ENCODE results near the gene ZNF195. TPM values are rescaled to one million over a fixed set of nuclear protein-coding genes. Genes with fewer than 3 reads are reported as not detected.

Gene ZNF195
- total RNA-seq, 3 donors from 2014 or later, result 24.8 to 48.0 (median 36.2) TPM

DNA sequence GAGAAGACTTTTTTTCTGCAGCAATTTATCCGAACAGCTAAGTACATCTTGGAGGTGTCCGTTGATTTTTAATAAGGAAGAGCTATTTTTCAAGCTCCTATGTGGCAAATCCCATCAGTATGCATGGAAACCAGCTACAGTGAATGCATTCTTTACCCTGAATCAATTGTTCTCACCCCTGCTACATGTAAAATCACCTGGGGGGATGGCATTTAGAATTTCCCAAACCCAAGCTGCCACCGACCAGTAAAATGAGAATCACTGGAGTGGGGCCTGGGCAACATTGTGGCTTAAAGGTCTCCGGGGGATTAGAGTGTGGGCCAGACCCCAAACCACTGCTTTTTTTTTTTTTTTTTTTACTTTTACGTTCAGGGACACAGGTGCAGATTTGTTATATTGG lies 2.8 kb upstream of the ZNF195 start:
- H3K36me3 ChIP-seq (ENCODE audit: low read depth), result no peaks in the 10 kb centered on the region
- TF ChIP-seq, protein P1, sequence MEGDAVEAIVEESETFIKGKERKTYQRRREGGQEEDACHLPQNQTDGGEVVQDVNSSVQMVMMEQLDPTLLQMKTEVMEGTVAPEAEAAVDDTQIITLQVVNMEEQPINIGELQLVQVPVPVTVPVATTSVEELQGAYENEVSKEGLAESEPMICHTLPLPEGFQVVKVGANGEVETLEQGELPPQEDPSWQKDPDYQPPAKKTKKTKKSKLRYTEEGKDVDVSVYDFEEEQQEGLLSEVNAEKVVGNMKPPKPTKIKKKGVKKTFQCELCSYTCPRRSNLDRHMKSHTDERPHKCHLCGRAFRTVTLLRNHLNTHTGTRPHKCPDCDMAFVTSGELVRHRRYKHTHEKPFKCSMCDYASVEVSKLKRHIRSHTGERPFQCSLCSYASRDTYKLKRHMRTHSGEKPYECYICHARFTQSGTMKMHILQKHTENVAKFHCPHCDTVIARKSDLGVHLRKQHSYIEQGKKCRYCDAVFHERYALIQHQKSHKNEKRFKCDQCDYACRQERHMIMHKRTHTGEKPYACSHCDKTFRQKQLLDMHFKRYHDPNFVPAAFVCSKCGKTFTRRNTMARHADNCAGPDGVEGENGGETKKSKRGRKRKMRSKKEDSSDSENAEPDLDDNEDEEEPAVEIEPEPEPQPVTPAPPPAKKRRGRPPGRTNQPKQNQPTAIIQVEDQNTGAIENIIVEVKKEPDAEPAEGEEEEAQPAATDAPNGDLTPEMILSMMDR (IDR thresholded peaks at IDR 0.05), result no peak
- ATAC-seq (no peak), DNase-seq (no peak)
- H3K4me1 ChIP-seq (ENCODE audit: low read depth), result peaks cover 8% of the 10 kb centered on the region
- H3K4me3 ChIP-seq, result no peak overlapping the region
- intact Hi-C loops (cut with DNase I, micrococcal nuclease), result no loop called here
- H3K9me3 ChIP-seq, result no peaks in the 10 kb centered on the region

- H3K4me3 ChIP-seq, result no peak overlapping the region
- ATAC-seq, result no peak
- peak in 1 of 3 donors; percentile 18 for DNase-seq
- intact Hi-C loops (cut with DNase I, micrococcal nuclease), result no loop called here
- H3K4me1 ChIP-seq (ENCODE audit: low read depth), result peaks cover 8% of the 10 kb centered on the region
- no peaks in the 10 kb centered on the region for H3K36me3 ChIP-seq (ENCODE audit: low read depth)
- TF ChIP-seq, protein P1 (IDR thresholded peaks at IDR 0.05), result no peak
- H3K9me3 ChIP-seq, result no peaks in the 10 kb centered on the region
Measured at GRCh38 chr11:3380706-3381545, 2.0 kb upstream of the ZNF195 start.

DNA sequence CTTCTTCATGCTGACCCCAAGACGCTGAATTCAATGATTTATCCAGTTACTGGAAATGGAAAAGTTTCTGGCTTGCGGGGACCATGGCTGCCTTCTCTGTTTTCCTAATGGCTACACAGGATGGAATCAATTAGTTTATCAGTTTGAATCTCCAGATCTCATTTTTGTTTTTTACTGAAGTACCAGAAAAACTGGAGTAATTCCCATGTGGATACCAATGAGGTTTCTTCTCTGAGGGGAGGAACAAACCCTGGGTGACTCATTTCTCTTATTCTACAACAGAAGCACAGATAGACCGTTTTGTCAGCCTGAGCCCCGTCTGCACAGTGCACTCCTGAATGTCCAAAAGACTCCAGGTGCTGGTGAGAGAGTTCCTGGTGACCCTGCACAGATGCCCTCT lies 3.4 kb downstream of the ZNF195 start:
- TF ChIP-seq, protein P1 (IDR thresholded peaks at IDR 0.05), result no peak
- DNase-seq (no peak), ATAC-seq (no peak)
- no peaks in the 10 kb centered on the region for H3K9me3 ChIP-seq
- intact Hi-C loops (cut with DNase I, micrococcal nuclease), result no loop called here
- no peak overlapping the region for H3K4me3 ChIP-seq
- H3K4me1 ChIP-seq (ENCODE audit: low read depth), result peaks cover 8% of the 10 kb centered on the region
- peaks cover 5% of the 10 kb centered on the region for H3K36me3 ChIP-seq (ENCODE audit: low read depth)

DNA sequence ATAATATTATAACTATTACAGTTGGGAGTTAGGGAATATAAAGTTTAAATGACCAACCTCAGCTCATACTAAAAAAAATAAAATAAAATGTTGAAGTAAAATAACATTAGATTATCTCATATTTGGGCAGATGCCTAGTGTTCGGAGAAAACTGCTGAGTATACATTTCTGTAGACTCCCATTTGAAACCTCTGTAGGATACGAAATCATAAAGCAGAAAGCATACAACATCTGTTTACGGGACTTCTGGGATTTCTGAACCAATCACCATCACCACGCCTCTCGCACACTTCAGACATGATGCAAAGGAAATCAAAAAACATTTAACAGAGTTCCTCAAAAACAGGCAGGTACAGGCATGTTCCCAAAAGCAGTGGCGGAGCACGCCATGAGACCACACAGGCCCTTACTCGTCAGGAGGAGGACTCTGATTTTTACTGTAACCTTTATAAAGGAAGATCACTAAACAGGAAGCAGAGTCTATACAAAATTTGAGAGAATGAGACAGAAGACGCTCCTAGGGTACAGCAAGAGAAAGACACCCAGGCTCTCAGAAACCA lies 8.6 kb downstream of the ZNF195 start:
- ATAC-seq (no peak), DNase-seq (no peak)
- Histone ChIP-seq H3K9me3 (peaks cover 27% of the 10 kb centered on the region), H3K36me3 (ENCODE audit: low read depth) (peaks cover 31% of the 10 kb centered on the region), H3K4me1 (ENCODE audit: low read depth) (no peaks in the 10 kb centered on the region), H3K4me3 (no peak overlapping the region)
- intact Hi-C loops (cut with DNase I, micrococcal nuclease), result no loop called here
- TF ChIP-seq, protein P1 (IDR thresholded peaks at IDR 0.05), result no peak

DNA sequence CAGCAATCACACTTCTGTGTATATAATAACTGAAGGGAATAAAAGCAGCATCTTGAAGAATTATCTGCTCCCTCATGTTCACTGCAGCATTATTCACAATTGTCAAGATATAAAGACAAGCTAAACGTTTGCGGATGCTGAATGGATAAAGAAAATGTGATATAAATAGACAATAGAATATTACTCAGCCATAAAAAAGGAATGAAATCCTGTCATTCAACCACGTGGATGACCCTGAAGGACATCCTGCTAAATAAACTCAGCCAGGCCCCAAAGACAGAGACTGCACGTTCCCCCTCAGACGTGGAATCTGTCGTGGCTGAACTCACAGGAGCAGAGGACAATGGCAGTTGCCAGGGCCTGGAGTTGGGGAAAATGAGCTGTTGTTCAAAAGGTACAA lies 9.6 kb downstream of the ZNF195 start:
- Histone ChIP-seq H3K9me3 (peaks cover 37% of the 10 kb centered on the region), H3K36me3 (ENCODE audit: low read depth) (peaks cover 31% of the 10 kb centered on the region), H3K4me1 (ENCODE audit: low read depth) (no peaks in the 10 kb centered on the region), H3K4me3 (no peak overlapping the region)
- no peak for ATAC-seq
- no peak for DNase-seq
- TF ChIP-seq, protein P1 (IDR thresholded peaks at IDR 0.05), result no peak
- intact Hi-C loops (cut with DNase I, micrococcal nuclease), result no loop called here
